Suprapubic skin (tissue), 3 donors: ENCODE results near the gene PLCL2.
"Not testable (repeated sequence)": the region's sequence is repeated elsewhere in the genome, so short reads cannot be mapped to it uniquely, and the experiment has no call there.

ENCODE experiments used
- CTCF ChIP-seq, 2 donors: fragments of 200-600 bp in 1 of 2; fragments of 450-650 bp in 1 of 2; sonication (generic) in 1 of 2; IDR thresholded peaks; one replicate each; pipeline ENCODE4 v1.5.1; 2016 to 2019; ENCODE audit warnings: antibody characterized with exemption in 2 of 2, mild to moderate bottlenecking in 1 of 2, moderate library complexity in 1 of 2
- POLR2AphosphoS5 ChIP-seq, 3 donors: sonication (generic); formaldehyde crosslinking; IDR thresholded peaks; one replicate each; pipeline ENCODE4 v1.6.1; 2017; ENCODE audit warnings: antibody characterized with exemption in 3 of 3

- not testable (repeated sequence) for TF ChIP-seq CTCF, POLR2AphosphoS5 (IDR thresholded peaks at IDR 0.05)
These were observed 95.2 kb downstream of the PLCL2 start for GRCh38 chr3:16979769-16980515.
